ENCODE data around the gene LRMDA. TPM values are rescaled to one million over a fixed set of nuclear protein-coding genes. Genes with fewer than 3 reads are reported as not detected.

Gene LRMDA
- total RNA-seq, 1 experiment from 2014 or later: 1.2 TPM

DNA sequence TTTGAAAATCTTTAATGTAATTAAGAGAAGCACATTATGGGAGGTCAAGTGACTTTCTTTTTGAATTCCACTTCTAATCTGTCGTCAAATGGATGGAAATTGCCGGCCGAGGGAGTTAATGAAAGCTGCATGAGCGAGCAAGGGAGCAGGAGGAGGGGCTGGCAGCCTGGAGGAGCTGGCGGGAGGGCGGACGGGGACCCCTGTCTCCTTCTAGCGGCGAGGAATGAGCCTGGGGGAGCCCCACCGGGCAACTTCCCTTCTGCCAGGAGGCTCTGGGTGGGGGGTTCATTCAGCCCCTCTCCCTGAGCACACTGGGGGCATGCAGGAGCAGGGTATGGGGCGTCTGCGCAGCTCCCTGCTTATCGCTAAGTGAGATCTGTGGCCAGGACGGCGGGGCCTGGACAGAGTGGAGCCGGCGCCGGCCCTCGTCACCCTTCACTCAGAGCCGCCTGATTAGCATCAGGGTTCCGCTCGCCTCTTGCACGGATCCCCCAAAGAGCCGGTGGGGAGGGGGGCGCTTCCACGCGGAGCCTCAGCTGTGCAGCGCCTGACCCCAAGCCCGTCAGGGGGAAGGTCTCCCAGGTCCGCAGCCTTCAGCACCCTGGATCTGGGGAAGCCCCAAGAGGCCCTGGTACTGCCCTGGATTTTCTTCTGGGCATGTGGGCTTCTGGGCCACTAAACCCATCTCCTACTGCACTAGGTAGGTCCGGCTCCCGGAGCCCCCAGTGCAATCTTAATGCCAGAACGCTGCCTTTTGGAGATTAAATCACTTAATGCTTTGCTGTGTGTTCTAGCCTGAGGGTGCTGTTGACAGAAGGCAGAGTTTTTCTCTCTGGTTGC, 680.8 kb downstream of the LRMDA start:
- DNase-seq: no peak
- intact Hi-C loops (cut with micrococcal nuclease): loop anchor here (10.0 kb wide), 2 partner anchors 707 to 893 kb away; partner anchors contain the start of gene ZNF503
- H3K79me2 ChIP-seq (ENCODE audit: low read length): no peaks in the 10 kb centered on the region
- H3F3A ChIP-seq (ENCODE audit: low read length, unreplicated experiment): no peaks in the 10 kb centered on the region
- H3K4me3 ChIP-seq (ENCODE audit: low read length): no peak overlapping the region
- peaks cover 27% of the 10 kb centered on the region for H3K4me1 ChIP-seq (ENCODE audit: insufficient read depth, low read length)
- H4K20me1 ChIP-seq (ENCODE audit: low read length): no peaks in the 10 kb centered on the region
- H3K9me2 ChIP-seq (replicated peaks; ENCODE audit: low read length): 0 out of 2 replicates have a peak, but pooled peaks cover 6% of the 10 kb centered on the region
- H3K9ac ChIP-seq (ENCODE audit: low read length): no peak overlapping the region
- TF ChIP-seq, protein P1, sequence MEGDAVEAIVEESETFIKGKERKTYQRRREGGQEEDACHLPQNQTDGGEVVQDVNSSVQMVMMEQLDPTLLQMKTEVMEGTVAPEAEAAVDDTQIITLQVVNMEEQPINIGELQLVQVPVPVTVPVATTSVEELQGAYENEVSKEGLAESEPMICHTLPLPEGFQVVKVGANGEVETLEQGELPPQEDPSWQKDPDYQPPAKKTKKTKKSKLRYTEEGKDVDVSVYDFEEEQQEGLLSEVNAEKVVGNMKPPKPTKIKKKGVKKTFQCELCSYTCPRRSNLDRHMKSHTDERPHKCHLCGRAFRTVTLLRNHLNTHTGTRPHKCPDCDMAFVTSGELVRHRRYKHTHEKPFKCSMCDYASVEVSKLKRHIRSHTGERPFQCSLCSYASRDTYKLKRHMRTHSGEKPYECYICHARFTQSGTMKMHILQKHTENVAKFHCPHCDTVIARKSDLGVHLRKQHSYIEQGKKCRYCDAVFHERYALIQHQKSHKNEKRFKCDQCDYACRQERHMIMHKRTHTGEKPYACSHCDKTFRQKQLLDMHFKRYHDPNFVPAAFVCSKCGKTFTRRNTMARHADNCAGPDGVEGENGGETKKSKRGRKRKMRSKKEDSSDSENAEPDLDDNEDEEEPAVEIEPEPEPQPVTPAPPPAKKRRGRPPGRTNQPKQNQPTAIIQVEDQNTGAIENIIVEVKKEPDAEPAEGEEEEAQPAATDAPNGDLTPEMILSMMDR (conservative IDR thresholded peaks at IDR 0.05; ENCODE audit: low read depth, low read length): no peak
- no peak for ATAC-seq
- no TSS peak for BruUV-seq (replicated peaks)
- no peaks in the 10 kb centered on the region for H3K9me3 ChIP-seq (ENCODE audit: low read length)
- H2AFZ ChIP-seq (ENCODE audit: low read length): no peak overlapping the region
- CTCF ChIA-PET: no interaction called here
- POLR2A ChIA-PET (ENCODE audit: unreplicated experiment): no interaction called here
- H3K4me2 ChIP-seq (ENCODE audit: low read length): no peak overlapping the region
- H3K27ac ChIP-seq (ENCODE audit: low read length): no peak overlapping the region
- H3K27me3 ChIP-seq (ENCODE audit: low read length): peaks cover 66% of the 10 kb centered on the region
- H3K36me3 ChIP-seq (ENCODE audit: low read depth, low read length): no peaks in the 10 kb centered on the region

DNA sequence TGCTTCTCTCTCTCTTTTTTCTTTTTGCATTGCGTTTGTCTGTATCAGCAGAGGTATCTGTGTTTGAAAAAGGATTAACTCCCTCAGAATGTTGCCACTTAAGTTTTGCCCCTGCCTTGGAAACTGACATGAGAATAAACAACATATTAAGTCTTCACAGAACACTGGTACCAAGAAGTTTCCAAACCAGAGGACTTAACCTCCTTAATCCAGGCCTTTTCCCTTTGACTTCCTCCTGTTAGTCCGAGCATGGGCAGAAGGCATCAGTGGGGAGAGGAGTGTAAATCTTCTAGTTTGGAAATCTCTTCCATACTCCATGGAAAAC, 681.4 kb downstream of the LRMDA start:
- Histone ChIP-seq H3K27ac (ENCODE audit: low read length) (no peak overlapping the region), H3K36me3 (ENCODE audit: low read depth, low read length) (no peaks in the 10 kb centered on the region), H3K4me1 (ENCODE audit: insufficient read depth, low read length) (peaks cover 33% of the 10 kb centered on the region), H3K9me2 (replicated peaks; ENCODE audit: low read length) (0 out of 2 replicates have a peak, but pooled peaks cover 6% of the 10 kb centered on the region), H2AFZ (ENCODE audit: low read length) (no peak overlapping the region), H3K4me2 (ENCODE audit: low read length) (no peak overlapping the region), H3F3A (ENCODE audit: low read length, unreplicated experiment) (no peaks in the 10 kb centered on the region), H3K9me3 (ENCODE audit: low read length) (no peaks in the 10 kb centered on the region), H3K4me3 (ENCODE audit: low read length) (no peak overlapping the region), H3K79me2 (ENCODE audit: low read length) (no peaks in the 10 kb centered on the region), H4K20me1 (ENCODE audit: low read length) (no peaks in the 10 kb centered on the region), H3K27me3 (ENCODE audit: low read length) (peaks cover 60% of the 10 kb centered on the region), H3K9ac (ENCODE audit: low read length) (no peak overlapping the region)
- BruUV-seq (replicated peaks): no TSS peak
- ATAC-seq: no peak
- TF ChIP-seq, protein P1 (conservative IDR thresholded peaks at IDR 0.05; ENCODE audit: low read depth, low read length): no peak
- CTCF ChIA-PET: no interaction called here
- intact Hi-C loops (cut with micrococcal nuclease): loop anchor here (10.0 kb wide), 2 partner anchors 708 to 892 kb away; partner anchors contain the start of gene ZNF503
- DNase-seq: no peak
- POLR2A ChIA-PET (ENCODE audit: unreplicated experiment): no interaction called here

DNA sequence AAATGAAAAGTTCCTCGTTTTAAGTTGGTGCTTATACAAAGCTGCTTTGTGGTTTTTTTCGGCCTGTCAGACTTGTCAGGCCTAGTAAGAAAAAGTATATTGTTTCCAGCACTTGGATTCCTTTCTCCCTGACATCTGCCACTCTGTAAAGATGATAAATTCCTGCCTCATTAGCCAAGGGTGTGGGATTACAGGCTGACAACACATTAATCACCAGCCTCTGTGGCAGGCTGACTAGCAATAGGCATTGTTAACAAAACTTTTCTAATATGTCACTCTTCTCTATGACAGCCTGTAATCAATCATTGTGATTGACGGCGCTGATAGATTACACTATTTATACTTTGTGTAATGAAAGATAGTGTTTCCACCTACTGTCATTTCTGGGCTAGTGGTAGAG, 682.5 kb downstream of the LRMDA start:
- no peak overlapping the region; the same call in 1 of the 2 replicates for H3K9ac ChIP-seq (ENCODE audit: low read length)
- peak overlapping the region; percentile 0; the same call in 1 of the 2 replicates for H3K4me3 ChIP-seq (ENCODE audit: low read length)
- H3K79me2 ChIP-seq (ENCODE audit: low read length): no peaks in the 10 kb centered on the region
- TF ChIP-seq EZH2 (IDR thresholded peaks at IDR 0.05; ENCODE audit: low read length, unreplicated experiment) (no peak), EZH2phosphoT487 (IDR thresholded peaks at IDR 0.05; ENCODE audit: borderline replicate concordance, low read length) (no peak)
- TF ChIP-seq, protein P1 (conservative IDR thresholded peaks at IDR 0.05; ENCODE audit: low read depth, low read length): no peak
- ChIA-PET POLR2A (ENCODE audit: unreplicated experiment) (interaction anchor here (0.6 kb wide), 1 partner anchor 134 kb away, joined by 3 read pairs; no protein-coding TSS in a partner anchor), CTCF (no interaction called here)
- H3K4me2 ChIP-seq (ENCODE audit: low read length): peak overlapping the region; percentile 16
- H4K20me1 ChIP-seq (ENCODE audit: low read length): no peaks in the 10 kb centered on the region
- H3K27ac ChIP-seq (ENCODE audit: low read length): peak overlapping the region; percentile 23
- ATAC-seq: peak; percentile 76
- H3K36me3 ChIP-seq (ENCODE audit: low read depth, low read length): no peaks in the 10 kb centered on the region
- DNase-seq: peak; percentile 98
- intact Hi-C loops (cut with micrococcal nuclease): loop anchor here (1.0 to 10.0 kb wide), 5 partner anchors 77 to 891 kb away; partner anchors contain the start of gene ZNF503
- peak overlapping the region; percentile 2; the same call in 1 of the 2 replicates for H2AFZ ChIP-seq (ENCODE audit: low read length)
- peaks cover 41% of the 10 kb centered on the region for H3K4me1 ChIP-seq (ENCODE audit: insufficient read depth, low read length)
- BruUV-seq (replicated peaks): no TSS peak
- H3K27me3 ChIP-seq (ENCODE audit: low read length): peaks cover 51% of the 10 kb centered on the region
- no peaks in the 10 kb centered on the region for H3F3A ChIP-seq (ENCODE audit: low read length, unreplicated experiment)
- no peaks in the 10 kb centered on the region for H3K9me3 ChIP-seq (ENCODE audit: low read length)
- 0 out of 2 replicates have a peak, but pooled peaks cover 2% of the 10 kb centered on the region for H3K9me2 ChIP-seq (replicated peaks; ENCODE audit: low read length)
